ENCODE results near the gene EFCAB8.

The EFCAB8 gene

DNA sequence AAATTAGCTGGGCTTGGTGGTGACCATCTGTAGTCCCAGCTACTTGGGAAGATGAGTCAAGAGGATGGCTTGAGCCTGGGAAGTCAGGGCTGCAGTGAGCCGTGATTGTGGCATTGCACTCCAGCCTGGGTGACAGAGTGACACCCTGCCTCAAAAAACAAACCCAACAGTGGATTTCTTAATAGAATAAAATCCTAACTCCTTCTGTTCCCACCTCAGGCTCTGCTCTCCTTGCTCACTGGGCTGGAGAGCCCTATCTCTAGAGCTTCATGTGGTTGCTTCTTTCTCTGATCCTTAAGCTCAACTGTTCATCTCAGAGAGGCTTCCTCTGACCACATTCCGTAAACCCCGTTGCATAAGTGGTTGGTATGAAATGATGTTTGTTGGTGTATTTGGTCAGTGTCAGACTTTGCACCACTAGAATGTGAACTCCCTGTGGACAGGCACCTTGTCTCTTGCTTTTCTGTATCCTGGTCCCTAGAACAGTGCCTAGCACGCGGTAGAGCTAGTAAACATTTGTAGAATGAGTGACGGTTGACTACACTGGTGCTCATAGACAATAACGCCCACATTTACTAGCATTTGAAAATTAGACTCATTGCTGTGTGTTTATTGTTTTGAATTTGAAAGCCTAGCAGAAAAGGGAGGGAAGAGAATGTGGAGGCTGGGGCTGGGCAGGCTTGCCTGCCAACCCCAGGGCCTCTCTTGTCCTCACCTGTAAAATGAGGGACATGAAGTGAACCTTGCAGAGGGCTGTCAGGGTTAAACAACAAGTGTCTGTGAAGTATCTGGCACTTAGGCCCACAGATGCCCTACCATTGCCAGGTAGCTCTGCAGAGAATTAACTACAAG, 34.8 kb upstream of the EFCAB8 start:
- Histone ChIP-seq H3K4ac (ENCODE audit: low read length) (no peak overlapping the region), H3K36me3 (replicated peaks in 1 of 2; ENCODE audit: control insufficient read depth in 2 of 2, insufficient read depth in 2 of 2, low read length in 2 of 2) (peaks cover 8 to 59% of the 10 kb centered on the region in 2 donors), H3K9ac (ENCODE audit: low read depth, low read length, poor library complexity) (no peak overlapping the region), H3K4me1 (ENCODE audit: control insufficient read depth in 2 of 2, insufficient read depth in 1 of 2, low read depth in 1 of 2, low read length in 2 of 2) (peaks cover 4 to 11% of the 10 kb centered on the region in 2 donors), H3K9me3 (replicated peaks in 1 of 2; ENCODE audit: control insufficient read depth in 2 of 2, insufficient read depth in 1 of 2, low read depth in 1 of 2, low read length in 2 of 2) (peaks cover 0 to 2% of the 10 kb centered on the region in 2 donors), H3K14ac (ENCODE audit: low read length) (no peak overlapping the region), H3K4me2 (ENCODE audit: insufficient read depth, low read length, poor library complexity, severe bottlenecking) (no peak overlapping the region), H3K18ac (ENCODE audit: low read length) (no peak overlapping the region), H2BK5ac (ENCODE audit: low read length) (no peak overlapping the region), H3K79me1 (ENCODE audit: low read depth, low read length) (peaks cover 3% of the 10 kb centered on the region), H3K23ac (ENCODE audit: low read depth, low read length, poor library complexity) (no peak overlapping the region), H2AFZ (ENCODE audit: low read length) (no peak overlapping the region), H2BK12ac (ENCODE audit: low read length) (no peak overlapping the region), H3K27ac (replicated peaks; ENCODE audit: low read length) (no peak overlapping the region), H3K27me3 (ENCODE audit: control insufficient read depth in 3 of 3, insufficient read depth in 3 of 3, low read depth in 1 of 3, low read length in 3 of 3) (no peaks in the 10 kb centered on the region), H4K91ac (ENCODE audit: low read depth, low read length, poor library complexity) (no peak overlapping the region), H2AK5ac (ENCODE audit: low read depth, low read length) (no peak overlapping the region), H4K8ac (ENCODE audit: low read depth, low read length) (no peak overlapping the region), H2BK15ac (ENCODE audit: low read length) (no peak overlapping the region), H2BK120ac (ENCODE audit: low read depth, low read length) (no peak overlapping the region), H3K4me3 (ENCODE audit: low read length in 2 of 2) (no peak overlapping the region)
- DNase-seq (ENCODE audit: low spot score): no peak
- WGBS, 2 donors (ENCODE audit: extremely low coverage in 2 of 2, insufficient read length in 2 of 2, insufficient replicate concordance in 1 of 2): no CpG with 5 or more reads among the region's 7 CpGs

DNA sequence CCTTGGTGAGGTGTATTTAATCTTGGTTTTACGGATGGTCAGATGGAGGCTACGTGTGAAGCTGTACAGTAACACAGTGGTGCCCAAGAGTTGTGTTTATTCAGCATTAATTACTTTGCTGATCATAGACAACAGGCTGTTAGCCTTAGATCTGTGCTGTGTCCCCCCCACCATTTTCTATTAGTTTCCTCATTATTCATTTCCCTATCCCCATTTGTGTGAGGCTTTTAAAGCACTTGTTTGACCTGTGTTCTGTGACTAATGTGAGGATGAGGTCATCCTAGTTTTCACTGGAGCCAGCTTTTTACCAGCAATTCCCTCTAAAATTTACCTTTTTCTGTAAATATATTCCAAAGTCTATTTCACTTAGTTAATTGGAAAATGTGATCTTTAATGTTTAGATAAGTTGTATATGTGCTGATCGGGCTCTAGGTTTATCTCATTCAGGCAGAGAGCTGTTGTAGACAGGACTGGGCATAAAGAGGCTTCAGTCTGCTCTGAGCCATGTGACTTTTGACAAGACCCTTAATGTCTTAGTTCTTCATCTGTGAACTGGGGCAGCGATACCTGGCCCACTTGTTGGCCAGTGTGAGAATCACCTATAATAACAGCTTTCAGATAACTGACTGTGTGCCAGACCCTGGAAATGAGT, 30.6 kb upstream of the EFCAB8 start:
- Histone ChIP-seq H2BK5ac (ENCODE audit: low read length) (no peak overlapping the region), H2BK120ac (ENCODE audit: low read depth, low read length) (no peak overlapping the region), H4K8ac (ENCODE audit: low read depth, low read length) (no peak overlapping the region), H3K36me3 (replicated peaks in 1 of 2; ENCODE audit: control insufficient read depth in 2 of 2, insufficient read depth in 2 of 2, low read length in 2 of 2) (peaks cover 13 to 87% of the 10 kb centered on the region in 2 donors), H3K79me1 (ENCODE audit: low read depth, low read length) (peaks cover 2% of the 10 kb centered on the region), H3K23ac (ENCODE audit: low read depth, low read length, poor library complexity) (no peak overlapping the region), H3K18ac (ENCODE audit: low read length) (no peak overlapping the region), H3K4me3 (ENCODE audit: low read length in 2 of 2) (no peak overlapping the region), H2AK5ac (ENCODE audit: low read depth, low read length) (no peak overlapping the region), H3K9me3 (replicated peaks in 1 of 2; ENCODE audit: control insufficient read depth in 2 of 2, insufficient read depth in 1 of 2, low read depth in 1 of 2, low read length in 2 of 2) (peaks cover 4 to 8% of the 10 kb centered on the region in 2 donors), H3K4me1 (ENCODE audit: control insufficient read depth in 2 of 2, insufficient read depth in 1 of 2, low read depth in 1 of 2, low read length in 2 of 2) (peaks cover 0 to 2% of the 10 kb centered on the region in 2 donors), H3K4me2 (ENCODE audit: insufficient read depth, low read length, poor library complexity, severe bottlenecking) (no peak overlapping the region), H3K14ac (ENCODE audit: low read length) (no peak overlapping the region), H4K91ac (ENCODE audit: low read depth, low read length, poor library complexity) (no peak overlapping the region), H3K27ac (replicated peaks; ENCODE audit: low read length) (no peak overlapping the region), H3K4ac (ENCODE audit: low read length) (no peak overlapping the region), H2AFZ (ENCODE audit: low read length) (no peak overlapping the region), H3K27me3 (ENCODE audit: control insufficient read depth in 3 of 3, insufficient read depth in 3 of 3, low read depth in 1 of 3, low read length in 3 of 3) (no peaks in the 10 kb centered on the region), H3K9ac (ENCODE audit: low read depth, low read length, poor library complexity) (no peak overlapping the region), H2BK15ac (ENCODE audit: low read length) (no peak overlapping the region), H2BK12ac (ENCODE audit: low read length) (no peak overlapping the region)
- WGBS, 2 donors (ENCODE audit: extremely low coverage in 2 of 2, insufficient read length in 2 of 2, insufficient replicate concordance in 1 of 2): no CpG with 5 or more reads among the region's 4 CpGs
- DNase-seq (ENCODE audit: low spot score): no peak

DNA sequence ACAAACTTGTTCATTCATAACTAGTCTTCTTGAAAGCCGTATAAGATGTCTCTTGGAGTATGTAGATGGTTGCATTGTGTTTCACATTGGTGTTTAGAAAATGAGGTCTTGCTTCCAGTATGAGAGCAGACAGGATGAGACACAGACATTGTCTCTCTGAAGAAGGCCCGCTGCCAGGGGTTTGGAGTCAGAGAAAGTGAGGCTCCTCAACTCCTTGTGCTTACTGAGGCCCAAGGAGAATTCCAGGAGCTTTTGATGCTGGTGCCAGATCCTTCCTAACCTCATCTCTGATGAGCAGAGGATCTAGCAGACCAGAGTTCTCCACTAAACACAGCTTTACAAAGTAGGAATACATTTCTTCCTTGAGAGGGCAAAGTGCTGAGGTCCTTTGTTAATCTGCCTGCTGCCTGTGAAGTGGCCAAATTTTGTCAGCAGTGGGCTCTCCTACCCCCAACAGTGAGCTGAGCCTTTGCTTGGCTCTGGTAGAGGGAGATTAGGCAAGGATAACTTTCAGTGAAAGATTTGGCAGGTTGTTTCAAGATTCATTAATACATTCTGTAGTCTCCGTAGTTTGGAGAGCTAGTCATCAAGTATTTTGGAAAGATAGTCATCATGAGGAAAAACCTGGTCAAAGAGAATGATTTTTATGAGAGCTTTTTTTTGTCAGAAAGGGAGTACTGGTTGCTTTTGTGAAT, 29.3 kb upstream of the EFCAB8 start:
- no peak overlapping the region for H3K27ac ChIP-seq (replicated peaks; ENCODE audit: low read length)
- no peak overlapping the region for H2AK5ac ChIP-seq (ENCODE audit: low read depth, low read length)
- H3K27me3 ChIP-seq (ENCODE audit: control insufficient read depth in 3 of 3, insufficient read depth in 3 of 3, low read depth in 1 of 3, low read length in 3 of 3): no peaks in the 10 kb centered on the region
- no peak overlapping the region for H3K9ac ChIP-seq (ENCODE audit: low read depth, low read length, poor library complexity)
- no peak for DNase-seq (ENCODE audit: low spot score)
- no CpG with 5 or more reads among the region's 3 CpGs for WGBS, 2 donors (ENCODE audit: extremely low coverage in 2 of 2, insufficient read length in 2 of 2, insufficient replicate concordance in 1 of 2)
- H3K23ac ChIP-seq (ENCODE audit: low read depth, low read length, poor library complexity): no peak overlapping the region
- H3K9me3 ChIP-seq (replicated peaks in 1 of 2; ENCODE audit: control insufficient read depth in 2 of 2, insufficient read depth in 1 of 2, low read depth in 1 of 2, low read length in 2 of 2): peaks cover 2 to 8% of the 10 kb centered on the region in 2 donors
- no peak overlapping the region for H2BK15ac ChIP-seq (ENCODE audit: low read length)
- H2BK5ac ChIP-seq (ENCODE audit: low read length): no peak overlapping the region
- H4K91ac ChIP-seq (ENCODE audit: low read depth, low read length, poor library complexity): no peak overlapping the region
- H3K4me1 ChIP-seq (ENCODE audit: control insufficient read depth in 2 of 2, insufficient read depth in 1 of 2, low read depth in 1 of 2, low read length in 2 of 2): peaks cover 0 to 2% of the 10 kb centered on the region in 2 donors
- peaks cover 2% of the 10 kb centered on the region for H3K79me1 ChIP-seq (ENCODE audit: low read depth, low read length)
- H3K4me3 ChIP-seq (ENCODE audit: low read length in 2 of 2): no peak overlapping the region
- no peak overlapping the region for H3K4me2 ChIP-seq (ENCODE audit: insufficient read depth, low read length, poor library complexity, severe bottlenecking)
- no peak overlapping the region for H3K18ac ChIP-seq (ENCODE audit: low read length)
- no peak overlapping the region for H3K14ac ChIP-seq (ENCODE audit: low read length)
- no peak overlapping the region for H2BK12ac ChIP-seq (ENCODE audit: low read length)
- H4K8ac ChIP-seq (ENCODE audit: low read depth, low read length): no peak overlapping the region
- no peak overlapping the region for H2AFZ ChIP-seq (ENCODE audit: low read length)
- peaks cover 17 to 90% of the 10 kb centered on the region in 2 donors for H3K36me3 ChIP-seq (replicated peaks in 1 of 2; ENCODE audit: control insufficient read depth in 2 of 2, insufficient read depth in 2 of 2, low read length in 2 of 2)
- no peak overlapping the region for H2BK120ac ChIP-seq (ENCODE audit: low read depth, low read length)
- H3K4ac ChIP-seq (ENCODE audit: low read length): no peak overlapping the region

DNA sequence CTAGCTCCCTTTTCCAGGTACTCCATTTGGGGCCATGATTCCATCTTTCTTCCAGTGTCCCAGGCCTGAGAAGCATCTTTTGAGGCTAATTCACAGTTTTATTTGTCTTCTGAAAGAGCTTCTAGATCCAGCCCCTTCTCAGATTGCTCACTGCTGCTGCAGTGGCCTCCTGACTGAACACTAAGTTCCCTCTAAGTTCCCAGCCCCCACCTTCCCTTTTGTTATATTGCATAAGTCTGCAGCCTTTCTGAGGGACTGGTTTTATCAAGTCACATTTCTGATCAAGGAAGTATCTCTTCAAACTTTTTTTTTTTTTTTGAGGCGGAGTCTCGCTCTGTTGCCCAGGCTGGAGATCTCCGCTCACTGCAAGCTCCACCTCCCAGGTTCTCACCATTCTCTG, 28.3 kb upstream of the EFCAB8 start:
- H2BK12ac ChIP-seq (ENCODE audit: low read length): no peak overlapping the region
- WGBS, 2 donors (ENCODE audit: extremely low coverage in 2 of 2, insufficient read length in 2 of 2, insufficient replicate concordance in 1 of 2): no CpG with 5 or more reads among the region's 3 CpGs
- no peak overlapping the region for H3K14ac ChIP-seq (ENCODE audit: low read length)
- H3K9ac ChIP-seq (ENCODE audit: low read depth, low read length, poor library complexity): no peak overlapping the region
- H3K27me3 ChIP-seq (ENCODE audit: control insufficient read depth in 3 of 3, insufficient read depth in 3 of 3, low read depth in 1 of 3, low read length in 3 of 3): no peaks in the 10 kb centered on the region
- H2AK5ac ChIP-seq (ENCODE audit: low read depth, low read length): no peak overlapping the region
- DNase-seq (ENCODE audit: low spot score): no peak
- H3K27ac ChIP-seq (replicated peaks; ENCODE audit: low read length): no peak overlapping the region
- H2AFZ ChIP-seq (ENCODE audit: low read length): no peak overlapping the region
- H2BK120ac ChIP-seq (ENCODE audit: low read depth, low read length): no peak overlapping the region
- peaks cover 2 to 8% of the 10 kb centered on the region in 2 donors for H3K9me3 ChIP-seq (replicated peaks in 1 of 2; ENCODE audit: control insufficient read depth in 2 of 2, insufficient read depth in 1 of 2, low read depth in 1 of 2, low read length in 2 of 2)
- H3K23ac ChIP-seq (ENCODE audit: low read depth, low read length, poor library complexity): no peak overlapping the region
- H3K4me2 ChIP-seq (ENCODE audit: insufficient read depth, low read length, poor library complexity, severe bottlenecking): no peak overlapping the region
- H3K36me3 ChIP-seq (replicated peaks in 1 of 2; ENCODE audit: control insufficient read depth in 2 of 2, insufficient read depth in 2 of 2, low read length in 2 of 2): peaks cover 17 to 93% of the 10 kb centered on the region in 2 donors
- no peak overlapping the region for H3K18ac ChIP-seq (ENCODE audit: low read length)
- H3K4me3 ChIP-seq (ENCODE audit: low read length in 2 of 2): no peak overlapping the region
- H2BK15ac ChIP-seq (ENCODE audit: low read length): no peak overlapping the region
- peaks cover 2% of the 10 kb centered on the region for H3K79me1 ChIP-seq (ENCODE audit: low read depth, low read length)
- no peak overlapping the region for H4K91ac ChIP-seq (ENCODE audit: low read depth, low read length, poor library complexity)
- H2BK5ac ChIP-seq (ENCODE audit: low read length): no peak overlapping the region
- H4K8ac ChIP-seq (ENCODE audit: low read depth, low read length): no peak overlapping the region
- peaks cover 0 to 2% of the 10 kb centered on the region in 2 donors for H3K4me1 ChIP-seq (ENCODE audit: control insufficient read depth in 2 of 2, insufficient read depth in 1 of 2, low read depth in 1 of 2, low read length in 2 of 2)
- H3K4ac ChIP-seq (ENCODE audit: low read length): no peak overlapping the region

All from neuronal stem cell (in vitro differentiated cells).